ENCODE measurements around the gene DOCK9.

The DOCK9 gene

GRCh38 chr13:98794498-98794897 lies 183.4 kb downstream of the DOCK9 start:
- DNase-seq (ENCODE audit: low read depth), result no peak

- no peak for DNase-seq (ENCODE audit: low read depth)
Observed at GRCh38 chr13:98792785-98793495, 184.9 kb downstream of the DOCK9 start.

- DNase-seq (ENCODE audit: low read depth), result no peak
Observed at GRCh38 chr13:98792321-98792720, 185.5 kb downstream of the DOCK9 start.

GRCh38 chr13:98791611-98792010 lies 186.3 kb downstream of the DOCK9 start:
- no peak for DNase-seq (ENCODE audit: low read depth)

- no peak for DNase-seq (ENCODE audit: low read depth)
Observed at GRCh38 chr13:98787996-98788395, 189.9 kb downstream of the DOCK9 start.

GRCh38 chr13:98787173-98787572 lies 190.7 kb downstream of the DOCK9 start:
- no peak for DNase-seq (ENCODE audit: low read depth)

- no peak for DNase-seq (ENCODE audit: low read depth)
Observed at GRCh38 chr13:98786023-98786422, 191.8 kb downstream of the DOCK9 start.

- DNase-seq (ENCODE audit: low read depth), result no peak
Observed at GRCh38 chr13:98785405-98785804, 192.5 kb downstream of the DOCK9 start.

GRCh38 chr13:98784666-98785065 lies 193.2 kb downstream of the DOCK9 start:
- no peak for DNase-seq (ENCODE audit: low read depth)

- DNase-seq (ENCODE audit: low read depth), result no peak
Observed at GRCh38 chr13:98783856-98784478, 193.9 kb downstream of the DOCK9 start.

- DNase-seq (ENCODE audit: low read depth), result no peak
Observed at GRCh38 chr13:98782654-98783053, 195.2 kb downstream of the DOCK9 start.

GRCh38 chr13:98781905-98782304 lies 196.0 kb downstream of the DOCK9 start:
- DNase-seq (ENCODE audit: low read depth), result no peak

GRCh38 chr13:98781470-98781869 lies 196.4 kb downstream of the DOCK9 start:
- DNase-seq (ENCODE audit: low read depth), result no peak

GRCh38 chr13:98781045-98781444 lies 196.8 kb downstream of the DOCK9 start:
- no peak for DNase-seq (ENCODE audit: low read depth)

GRCh38 chr13:98780451-98780850 lies 197.4 kb downstream of the DOCK9 start:
- peak; percentile 11 for DNase-seq (ENCODE audit: low read depth)

- no peak for DNase-seq (ENCODE audit: low read depth)
Observed at GRCh38 chr13:98779695-98780094, 198.2 kb downstream of the DOCK9 start.

GRCh38 chr13:98778749-98779148 lies 199.1 kb downstream of the DOCK9 start:
- no peak for DNase-seq (ENCODE audit: low read depth)

- DNase-seq (ENCODE audit: low read depth), result no peak
Observed at GRCh38 chr13:98776644-98777043, 201.2 kb downstream of the DOCK9 start.

GRCh38 chr13:98775844-98776598 lies 201.8 kb downstream of the DOCK9 start:
- DNase-seq (ENCODE audit: low read depth), result peak; percentile 41

- no peak for DNase-seq (ENCODE audit: low read depth)
Observed at GRCh38 chr13:98775386-98775785, 202.5 kb downstream of the DOCK9 start.

GRCh38 chr13:98774776-98775175 lies 203.1 kb downstream of the DOCK9 start:
- DNase-seq (ENCODE audit: low read depth), result no peak

- DNase-seq (ENCODE audit: low read depth), result no peak
Observed at GRCh38 chr13:98773921-98774320, 203.9 kb downstream of the DOCK9 start.

- DNase-seq (ENCODE audit: low read depth), result no peak
Observed at GRCh38 chr13:98772794-98773452, 204.9 kb downstream of the DOCK9 start.
